Heart left ventricle (tissue), 13 donors: ENCODE data around the gene EVC2.

Source experiments
- POLR2A ChIP-seq, 2 donors: fragments of 450-650 bp; IDR thresholded peaks; one replicate each; pipeline ENCODE4 v1.6.1; 2017; ENCODE audit warnings: antibody characterized with exemption in 2 of 2, mild to moderate bottlenecking in 2 of 2, moderate library complexity in 2 of 2
- TF ChIP-seq, protein P1 (sequence below), 12 donors: fragments of 200-600 bp; sonication (generic) in 4 of 12; IDR thresholded peaks; one replicate each; pipeline versions ENCODE4 v1.5.0 to v1.8.0; 2018 to 2022; ENCODE audit warnings: antibody characterized with exemption in 12 of 12, mild to moderate bottlenecking in 5 of 12
- donor health status: ischemic (EF 13 %, LVEDD 7.1; RV severe dilation, severe dysfunction).
- donor health status: DM: no; HTN: yes; CAD: no.
- donor health status: DM: no; HTN: no; CAD: no.
- donor health status: ischemic (EF 25% LVEDD 6.9; RV normal size, moderate dysfunction).
- donor health status: ischemic (EF 25% LVEDD 5.7; RV mildly dilated, moderate dysfunction).
- donor health status: ischemic (EF 35%, LVEDD 5.7; RV mildly dilated, moderate dysfunction).
- donor health status: nonischemic (EF 11% LVEDD 7.7; RV severe dilation, severe dysfunction).
- donor health status: DM: yes; HTN: yes; CAD: no.
- donor health status: PGD.
- donor health status: ischemic (EF 29% LVEDD 5.4; RV normal size, mild dysfunction).
- donor health status: nonischemic (EF 23%, LVEDD 6.1; RV moderate dilation, normal function).

GRCh38 chr4:5640096-5640495 is 68.3 kb downstream of the EVC2 start:
- TF ChIP-seq, protein P1, sequence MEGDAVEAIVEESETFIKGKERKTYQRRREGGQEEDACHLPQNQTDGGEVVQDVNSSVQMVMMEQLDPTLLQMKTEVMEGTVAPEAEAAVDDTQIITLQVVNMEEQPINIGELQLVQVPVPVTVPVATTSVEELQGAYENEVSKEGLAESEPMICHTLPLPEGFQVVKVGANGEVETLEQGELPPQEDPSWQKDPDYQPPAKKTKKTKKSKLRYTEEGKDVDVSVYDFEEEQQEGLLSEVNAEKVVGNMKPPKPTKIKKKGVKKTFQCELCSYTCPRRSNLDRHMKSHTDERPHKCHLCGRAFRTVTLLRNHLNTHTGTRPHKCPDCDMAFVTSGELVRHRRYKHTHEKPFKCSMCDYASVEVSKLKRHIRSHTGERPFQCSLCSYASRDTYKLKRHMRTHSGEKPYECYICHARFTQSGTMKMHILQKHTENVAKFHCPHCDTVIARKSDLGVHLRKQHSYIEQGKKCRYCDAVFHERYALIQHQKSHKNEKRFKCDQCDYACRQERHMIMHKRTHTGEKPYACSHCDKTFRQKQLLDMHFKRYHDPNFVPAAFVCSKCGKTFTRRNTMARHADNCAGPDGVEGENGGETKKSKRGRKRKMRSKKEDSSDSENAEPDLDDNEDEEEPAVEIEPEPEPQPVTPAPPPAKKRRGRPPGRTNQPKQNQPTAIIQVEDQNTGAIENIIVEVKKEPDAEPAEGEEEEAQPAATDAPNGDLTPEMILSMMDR (IDR thresholded peaks at IDR 0.05): no peak
- TF ChIP-seq POLR2A (IDR thresholded peaks at IDR 0.05): no peak
